MM.1S (cell line): Measurements from ENCODE around the gene ARL15.

Experiments
- EZH2phosphoT487 ChIP-seq: fragments of 300-600 bp; sonication (generic); IDR thresholded peaks from 2 replicates; pipeline ENCODE4 v1.6.1; 2018; ENCODE audit warnings: antibody characterized with exemption, low read length
- TF ChIP-seq, protein P1 (sequence below): fragments of 300-600 bp; sonication (generic); IDR thresholded peaks from 2 replicates; pipeline ENCODE4 v1.5.1; 2016; ENCODE audit warnings: antibody characterized with exemption, low read length, mixed read lengths

DNA sequence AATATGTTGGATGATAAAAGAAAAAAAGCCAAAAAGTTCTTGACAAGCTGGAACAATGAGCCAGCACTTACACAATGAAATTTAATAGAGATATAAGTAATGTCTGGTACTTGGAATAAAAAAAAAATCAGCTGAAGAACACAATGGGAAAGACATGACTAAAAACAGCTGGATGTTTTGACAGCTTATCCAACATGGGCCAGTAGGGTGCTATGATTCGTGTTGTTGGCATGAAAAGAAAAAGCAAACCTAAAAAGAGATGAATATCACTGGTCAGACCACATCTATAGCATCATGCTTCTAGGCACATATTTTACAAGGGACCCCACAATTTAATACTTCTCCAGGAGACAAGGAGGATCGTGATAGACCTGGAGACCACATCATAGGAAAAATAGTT lies 175.3 kb downstream of the ARL15 start:
- TF ChIP-seq, protein P1, sequence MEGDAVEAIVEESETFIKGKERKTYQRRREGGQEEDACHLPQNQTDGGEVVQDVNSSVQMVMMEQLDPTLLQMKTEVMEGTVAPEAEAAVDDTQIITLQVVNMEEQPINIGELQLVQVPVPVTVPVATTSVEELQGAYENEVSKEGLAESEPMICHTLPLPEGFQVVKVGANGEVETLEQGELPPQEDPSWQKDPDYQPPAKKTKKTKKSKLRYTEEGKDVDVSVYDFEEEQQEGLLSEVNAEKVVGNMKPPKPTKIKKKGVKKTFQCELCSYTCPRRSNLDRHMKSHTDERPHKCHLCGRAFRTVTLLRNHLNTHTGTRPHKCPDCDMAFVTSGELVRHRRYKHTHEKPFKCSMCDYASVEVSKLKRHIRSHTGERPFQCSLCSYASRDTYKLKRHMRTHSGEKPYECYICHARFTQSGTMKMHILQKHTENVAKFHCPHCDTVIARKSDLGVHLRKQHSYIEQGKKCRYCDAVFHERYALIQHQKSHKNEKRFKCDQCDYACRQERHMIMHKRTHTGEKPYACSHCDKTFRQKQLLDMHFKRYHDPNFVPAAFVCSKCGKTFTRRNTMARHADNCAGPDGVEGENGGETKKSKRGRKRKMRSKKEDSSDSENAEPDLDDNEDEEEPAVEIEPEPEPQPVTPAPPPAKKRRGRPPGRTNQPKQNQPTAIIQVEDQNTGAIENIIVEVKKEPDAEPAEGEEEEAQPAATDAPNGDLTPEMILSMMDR = no peak
- TF ChIP-seq EZH2phosphoT487 = no peak
